ENCODE results near the gene EIF3K. TPM values are rescaled to one million over a fixed set of nuclear protein-coding genes. Genes with fewer than 3 reads are reported as not detected.
A peak's percentile ranks its signal among the peaks of the same experiment; 100 is the strongest.

Gene EIF3K
- polyA plus RNA-seq, 2 donors, result 248 to 396 TPM

GRCh38 chr19:38632476-38633213 lies 13.7 kb downstream of the EIF3K start:
- no peaks in the 10 kb centered on the region for H3K9me3 ChIP-seq (ENCODE audit: control insufficient read depth in 2 of 2, insufficient read depth in 1 of 2, low read depth in 1 of 2, low read length in 1 of 2)
- peaks cover 4 to 31% of the 10 kb centered on the region in 2 donors for H3K36me3 ChIP-seq (ENCODE audit: control insufficient read depth in 2 of 2, insufficient read depth in 2 of 2, low read length in 1 of 2)
- 90 to 91% methylated on average over 16 of the region's 16 CpGs for WGBS, 2 donors
- no peak overlapping the region for H3K4me3 ChIP-seq (ENCODE audit: low read depth in 1 of 2, low read length in 2 of 2)
- H3K27me3 ChIP-seq (ENCODE audit: control insufficient read depth in 1 of 2, insufficient read depth in 2 of 2, low read length in 2 of 2), result no peaks in the 10 kb centered on the region
- peaks cover 3 to 20% of the 10 kb centered on the region in 2 donors for H3K4me1 ChIP-seq (ENCODE audit: control insufficient read depth in 2 of 2, insufficient read depth in 2 of 2, low read length in 1 of 2)
- H3K27ac ChIP-seq (ENCODE audit: low read depth in 2 of 2, low read length in 1 of 2), result peak overlapping the region in 1 of 2 donors; percentile 62

- no peak overlapping the region for H3K4me3 ChIP-seq (ENCODE audit: low read depth in 1 of 2, low read length in 2 of 2)
- H3K27me3 ChIP-seq (ENCODE audit: control insufficient read depth in 1 of 2, insufficient read depth in 2 of 2, low read length in 2 of 2), result no peaks in the 10 kb centered on the region
- peaks cover 3 to 22% of the 10 kb centered on the region in 2 donors for H3K4me1 ChIP-seq (ENCODE audit: control insufficient read depth in 2 of 2, insufficient read depth in 2 of 2, low read length in 1 of 2)
- H3K9me3 ChIP-seq (ENCODE audit: control insufficient read depth in 2 of 2, insufficient read depth in 1 of 2, low read depth in 1 of 2, low read length in 1 of 2), result no peaks in the 10 kb centered on the region
- peaks cover 4 to 16% of the 10 kb centered on the region in 2 donors for H3K36me3 ChIP-seq (ENCODE audit: control insufficient read depth in 2 of 2, insufficient read depth in 2 of 2, low read length in 1 of 2)
- WGBS, 2 donors, result 46 to 54% methylated on average over 17 of the region's 17 CpGs
- peak overlapping the region; percentile 23 to 65 for H3K27ac ChIP-seq (ENCODE audit: low read depth in 2 of 2, low read length in 1 of 2)
Measured at GRCh38 chr19:38634757-38635482, 15.9 kb downstream of the EIF3K start.

- Histone ChIP-seq H3K4me3 (ENCODE audit: low read depth in 1 of 2, low read length in 2 of 2) (no peak overlapping the region), H3K36me3 (ENCODE audit: control insufficient read depth in 2 of 2, insufficient read depth in 2 of 2, low read length in 1 of 2) (peaks cover 4 to 16% of the 10 kb centered on the region in 2 donors), H3K27me3 (ENCODE audit: control insufficient read depth in 1 of 2, insufficient read depth in 2 of 2, low read length in 2 of 2) (no peaks in the 10 kb centered on the region), H3K4me1 (ENCODE audit: control insufficient read depth in 2 of 2, insufficient read depth in 2 of 2, low read length in 1 of 2) (peaks cover 3 to 24% of the 10 kb centered on the region in 2 donors), H3K9me3 (ENCODE audit: control insufficient read depth in 2 of 2, insufficient read depth in 1 of 2, low read depth in 1 of 2, low read length in 1 of 2) (no peaks in the 10 kb centered on the region), H3K27ac (ENCODE audit: low read depth in 2 of 2, low read length in 1 of 2) (peak overlapping the region; percentile 72 to 90)
- WGBS, 2 donors, result 77 to 85% methylated on average over 17 of the region's 17 CpGs
Measured at GRCh38 chr19:38635483-38636399, 16.8 kb downstream of the EIF3K start.

GRCh38 chr19:38638461-38638860 lies 19.5 kb downstream of the EIF3K start:
- WGBS, 2 donors, result 77 to 88% methylated on average over 3 of the region's 3 CpGs
- H3K4me3 ChIP-seq (ENCODE audit: low read depth in 1 of 2, low read length in 2 of 2), result no peak overlapping the region
- H3K27me3 ChIP-seq (ENCODE audit: control insufficient read depth in 1 of 2, insufficient read depth in 2 of 2, low read length in 2 of 2), result no peaks in the 10 kb centered on the region
- H3K4me1 ChIP-seq (ENCODE audit: control insufficient read depth in 2 of 2, insufficient read depth in 2 of 2, low read length in 1 of 2), result peaks cover 6 to 29% of the 10 kb centered on the region in 2 donors
- no peaks in the 10 kb centered on the region for H3K9me3 ChIP-seq (ENCODE audit: control insufficient read depth in 2 of 2, insufficient read depth in 1 of 2, low read depth in 1 of 2, low read length in 1 of 2)
- peaks cover 0 to 8% of the 10 kb centered on the region in 2 donors for H3K36me3 ChIP-seq (ENCODE audit: control insufficient read depth in 2 of 2, insufficient read depth in 2 of 2, low read length in 1 of 2)
- H3K27ac ChIP-seq (ENCODE audit: low read depth in 2 of 2, low read length in 1 of 2), result peak overlapping the region; percentile 23 to 70

GRCh38 chr19:38639679-38640078 lies 20.7 kb downstream of the EIF3K start:
- 83 to 86% methylated on average over 2 of the region's 2 CpGs for WGBS, 2 donors
- Histone ChIP-seq H3K4me1 (ENCODE audit: control insufficient read depth in 2 of 2, insufficient read depth in 2 of 2, low read length in 1 of 2) (peaks cover 6 to 29% of the 10 kb centered on the region in 2 donors), H3K27ac (ENCODE audit: low read depth in 2 of 2, low read length in 1 of 2) (peak overlapping the region in 1 of 2 donors; percentile 75), H3K36me3 (ENCODE audit: control insufficient read depth in 2 of 2, insufficient read depth in 2 of 2, low read length in 1 of 2) (peaks cover 0 to 8% of the 10 kb centered on the region in 2 donors), H3K4me3 (ENCODE audit: low read depth in 1 of 2, low read length in 2 of 2) (no peak overlapping the region), H3K9me3 (ENCODE audit: control insufficient read depth in 2 of 2, insufficient read depth in 1 of 2, low read depth in 1 of 2, low read length in 1 of 2) (no peaks in the 10 kb centered on the region), H3K27me3 (ENCODE audit: control insufficient read depth in 1 of 2, insufficient read depth in 2 of 2, low read length in 2 of 2) (no peaks in the 10 kb centered on the region)

- Histone ChIP-seq H3K4me3 (ENCODE audit: low read depth in 1 of 2, low read length in 2 of 2) (no peak overlapping the region), H3K36me3 (ENCODE audit: control insufficient read depth in 2 of 2, insufficient read depth in 2 of 2, low read length in 1 of 2) (peaks cover 0 to 8% of the 10 kb centered on the region in 2 donors), H3K27ac (ENCODE audit: low read depth in 2 of 2, low read length in 1 of 2) (peak overlapping the region; percentile 68 to 70), H3K27me3 (ENCODE audit: control insufficient read depth in 1 of 2, insufficient read depth in 2 of 2, low read length in 2 of 2) (no peaks in the 10 kb centered on the region), H3K4me1 (ENCODE audit: control insufficient read depth in 2 of 2, insufficient read depth in 2 of 2, low read length in 1 of 2) (peaks cover 6 to 26% of the 10 kb centered on the region in 2 donors), H3K9me3 (ENCODE audit: control insufficient read depth in 2 of 2, insufficient read depth in 1 of 2, low read depth in 1 of 2, low read length in 1 of 2) (no peaks in the 10 kb centered on the region)
- WGBS, 2 donors, result 54 to 60% methylated on average over 4 of the region's 4 CpGs
Measured at GRCh38 chr19:38640368-38640767, 21.4 kb downstream of the EIF3K start.

- Histone ChIP-seq H3K36me3 (ENCODE audit: control insufficient read depth in 2 of 2, insufficient read depth in 2 of 2, low read length in 1 of 2) (no peaks in the 10 kb centered on the region), H3K27ac (ENCODE audit: low read depth in 2 of 2, low read length in 1 of 2) (peak overlapping the region; percentile 56 to 66), H3K9me3 (ENCODE audit: control insufficient read depth in 2 of 2, insufficient read depth in 1 of 2, low read depth in 1 of 2, low read length in 1 of 2) (no peaks in the 10 kb centered on the region), H3K27me3 (ENCODE audit: control insufficient read depth in 1 of 2, insufficient read depth in 2 of 2, low read length in 2 of 2) (no peaks in the 10 kb centered on the region), H3K4me1 (ENCODE audit: control insufficient read depth in 2 of 2, insufficient read depth in 2 of 2, low read length in 1 of 2) (peaks cover 3 to 13% of the 10 kb centered on the region in 2 donors), H3K4me3 (ENCODE audit: low read depth in 1 of 2, low read length in 2 of 2) (no peak overlapping the region)
- 83% methylated on average over 9 of the region's 9 CpGs for WGBS, 2 donors
Measured at GRCh38 chr19:38642176-38642575, 23.2 kb downstream of the EIF3K start.

- Histone ChIP-seq H3K4me3 (ENCODE audit: low read depth in 1 of 2, low read length in 2 of 2) (no peak overlapping the region), H3K4me1 (ENCODE audit: control insufficient read depth in 2 of 2, insufficient read depth in 2 of 2, low read length in 1 of 2) (peaks cover 3 to 8% of the 10 kb centered on the region in 2 donors), H3K36me3 (ENCODE audit: control insufficient read depth in 2 of 2, insufficient read depth in 2 of 2, low read length in 1 of 2) (no peaks in the 10 kb centered on the region), H3K27me3 (ENCODE audit: control insufficient read depth in 1 of 2, insufficient read depth in 2 of 2, low read length in 2 of 2) (no peaks in the 10 kb centered on the region), H3K27ac (ENCODE audit: low read depth in 2 of 2, low read length in 1 of 2) (peak overlapping the region; percentile 63 to 79), H3K9me3 (ENCODE audit: control insufficient read depth in 2 of 2, insufficient read depth in 1 of 2, low read depth in 1 of 2, low read length in 1 of 2) (no peaks in the 10 kb centered on the region)
- WGBS, 2 donors, result 79 to 88% methylated on average over 8 of the region's 8 CpGs
Measured at GRCh38 chr19:38644719-38645118, 25.7 kb downstream of the EIF3K start.

GRCh38 chr19:38647368-38647965 lies 28.5 kb downstream of the EIF3K start, which contains the start of gene ACTN4:
ACTN4 (plus strand) TSS chr19:38647649; CDS start chr19:38647746, 97 bp downstream.
- H3K9me3 ChIP-seq (ENCODE audit: control insufficient read depth in 2 of 2, insufficient read depth in 1 of 2, low read depth in 1 of 2, low read length in 1 of 2), result no peaks in the 10 kb centered on the region
- no peaks in the 10 kb centered on the region for H3K36me3 ChIP-seq (ENCODE audit: control insufficient read depth in 2 of 2, insufficient read depth in 2 of 2, low read length in 1 of 2)
- H3K4me1 ChIP-seq (ENCODE audit: control insufficient read depth in 2 of 2, insufficient read depth in 2 of 2, low read length in 1 of 2), result peaks cover 0 to 8% of the 10 kb centered on the region in 2 donors
- WGBS, 2 donors, result 1% methylated on average over 72 to 77 of the region's 77 CpGs
- no peaks in the 10 kb centered on the region for H3K27me3 ChIP-seq (ENCODE audit: control insufficient read depth in 1 of 2, insufficient read depth in 2 of 2, low read length in 2 of 2)
- H3K27ac ChIP-seq (ENCODE audit: low read depth in 2 of 2, low read length in 1 of 2), result peak within 1 kb of the TSS; percentile 91 to 99
- peak within 1 kb of the TSS; percentile 94 to 95 for H3K4me3 ChIP-seq (ENCODE audit: low read depth in 1 of 2, low read length in 2 of 2)

Data from esophagus (tissue), 2 donors.